ENCODE measurements around the gene LUC7L2.
"Not testable (repeated sequence)": the region's sequence is repeated elsewhere in the genome, so short reads cannot be mapped to it uniquely, and the experiment has no call there.

GRCh38 chr7:139429735-139430134 lies 70.0 kb downstream of the LUC7L2 start:
- not testable (repeated sequence) for TF ChIP-seq POLR2A, CTCF (IDR thresholded peaks at IDR 0.05)

Measured in heart left ventricle (tissue), 13 donors.